Sigmoid colon (tissue), 7 donors: Measurements from ENCODE around the gene NCBP3. TPM values are rescaled to one million over a fixed set of nuclear protein-coding genes. Genes with fewer than 3 reads are reported as not detected.

Experiments
- DNase-seq: peaks from one replicate; pipeline ENCODE4 v3.0.0-alpha.2; 2019
- H3K27ac ChIP-seq, 4 donors: fragments of 200-600 bp; sonication (generic); one replicate each; pipeline ENCODE4 v1.5.1; 2016 to 2019; ENCODE audit warnings: mild to moderate bottlenecking in 1 of 4
- H3K27me3 ChIP-seq, 3 donors: fragments of 200-600 bp; sonication (generic); one replicate each; pipeline ENCODE4 v1.5.1; 2019; ENCODE audit warnings: mild to moderate bottlenecking in 1 of 3
- H3K36me3 ChIP-seq, 4 donors: fragments of 200-600 bp; sonication (generic); one replicate each; pipeline ENCODE4 v1.5.1; 2016 to 2019
- H3K4me1 ChIP-seq, 4 donors: fragments of 200-600 bp; sonication (generic); one replicate each; pipeline ENCODE4 v1.5.1; 2017 to 2019
- H3K4me3 ChIP-seq, 4 donors: fragments of 200-600 bp; sonication (generic); one replicate each; pipeline ENCODE4 v1.5.1; 2017 to 2019; ENCODE audit warnings: mild to moderate bottlenecking in 2 of 4, moderate library complexity in 1 of 4
- H3K9me3 ChIP-seq, 4 donors: fragments of 200-600 bp in 3 of 4; sonication (generic) in 3 of 4; one replicate each; pipeline versions ENCODE4 v1.5.1 to v1.6.1; 2013 to 2019
- CTCF ChIP-seq, 4 experiments: fragments of 450-650 bp in 3 of 4; fragments of 200-600 bp in 1 of 4; IDR thresholded peaks; one replicate each; pipeline ENCODE4 v1.5.1; 2016 to 2019; ENCODE audit warnings: antibody characterized with exemption in 4 of 4, mild to moderate bottlenecking in 3 of 4, moderate library complexity in 2 of 4
- EP300 ChIP-seq, 4 donors: sonication (generic); formaldehyde crosslinking; IDR thresholded peaks; one replicate each; pipeline ENCODE4 v1.6.1; 2017; ENCODE audit warnings: antibody characterized with exemption in 4 of 4
- POLR2A ChIP-seq, 2 donors: fragments of 450-650 bp; IDR thresholded peaks; one replicate each; pipeline ENCODE4 v1.6.1; 2016; ENCODE audit warnings: antibody characterized with exemption in 2 of 2, mild to moderate bottlenecking in 2 of 2, moderate library complexity in 2 of 2
- POLR2AphosphoS5 ChIP-seq, 4 donors: sonication (generic); formaldehyde crosslinking; IDR thresholded peaks; one replicate each; pipeline ENCODE4 v1.6.1; 2017; ENCODE audit warnings: antibody characterized with exemption in 4 of 4
- WGBS, 2 donors: extraction: QIAGEN DNeasy Blood & Tissue Kit; methylation state at CpG; one replicate each; pipeline ENCODE4 v1.1.7; 2013; 5-methylcytosine and 5-hydroxymethylcytosine counted together
- intact Hi-C: fragments of 100-400 bp; cut with DNase I; formaldehyde crosslinking; loops from one replicate; pipeline ENCODE4 v1.15.1; 2023
- polyA plus RNA-seq, 3 donors: library from polyadenylated mRNA; stranded (reverse); fragments of 200-250 nt; gene quantifications; one replicate each; pipeline ENCODE4 v1.2.3, GENCODE V29; 2013
- total RNA-seq, 4 donors: library from RNA; depleted of rRNA; stranded (reverse); fragments of >200 nt; gene quantifications; one replicate each; pipeline ENCODE4 v1.1.0, GENCODE V29; 2016
- donor health status: healthy with polysubstance abuse.
- donor health status: Bipolar disorder and iron deficiency.
- donor health status: healthy.

The NCBP3 gene
- total and polyA plus RNA-seq, 7 donors: 8.4 to 34.8 (median 21.6) TPM

GRCh38 chr17:3879591-3880417, 33.8 kb upstream of the NCBP3 start:
- Histone ChIP-seq H3K27me3 (no peaks in the 10 kb centered on the region), H3K27ac (peak overlapping the region in 1 of 4 donors; percentile 2), H3K4me1 (no peaks in the 10 kb centered on the region), H3K4me3 (no peak overlapping the region), H3K36me3 (peaks cover 8 to 59% (median 27%) of the 10 kb centered on the region in 4 donors), H3K9me3 (no peaks in the 10 kb centered on the region)
- TF ChIP-seq EP300 (IDR thresholded peaks at IDR 0.05) (no peak), POLR2AphosphoS5 (IDR thresholded peaks at IDR 0.05) (no peak), CTCF (IDR thresholded peaks at IDR 0.05) (no peak), POLR2A (IDR thresholded peaks at IDR 0.05) (no peak)
- no peak for DNase-seq
- WGBS, 2 donors: 45 to 78% methylated on average over 25 of the region's 25 CpGs
- intact Hi-C loops: no loop called here

- no peak for TF ChIP-seq POLR2AphosphoS5 (IDR thresholded peaks at IDR 0.05)
- no peak for TF ChIP-seq POLR2A (IDR thresholded peaks at IDR 0.05)
- no peak for TF ChIP-seq CTCF (IDR thresholded peaks at IDR 0.05)
- no peak for TF ChIP-seq EP300 (IDR thresholded peaks at IDR 0.05)
- Histone ChIP-seq H3K4me1 (no peaks in the 10 kb centered on the region), H3K27ac (no peak overlapping the region), H3K9me3 (no peaks in the 10 kb centered on the region), H3K36me3 (peaks cover 2 to 56% (median 22%) of the 10 kb centered on the region in 4 donors), H3K4me3 (no peak overlapping the region), H3K27me3 (no peaks in the 10 kb centered on the region)
- no peak for DNase-seq
- WGBS, 2 donors: 68 to 72% methylated on average over 5 of the region's 5 CpGs
- intact Hi-C loops: no loop called here
Measured at GRCh38 chr17:3879186-3879585, 33.1 kb upstream of the NCBP3 start.

DNA sequence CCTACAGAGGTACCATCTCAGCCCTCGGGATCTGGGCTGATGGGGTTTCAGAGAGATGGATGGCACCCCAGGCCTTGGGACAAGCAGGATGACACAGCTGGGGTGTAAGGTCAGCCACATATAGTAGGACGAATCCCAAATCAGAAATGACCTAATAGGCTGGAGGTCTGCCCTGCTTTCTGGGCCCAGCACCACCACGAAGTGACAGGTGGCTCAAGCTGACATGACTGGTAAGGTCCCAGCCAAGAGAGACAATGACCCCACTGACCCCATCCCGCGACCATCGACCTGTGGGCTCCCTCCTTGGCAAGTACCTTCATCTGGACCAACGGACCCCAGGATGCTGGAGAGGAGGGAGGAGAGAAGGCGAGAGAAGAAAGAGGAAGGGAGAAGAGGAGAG, 31.2 kb upstream of the NCBP3 start:
- no peak for DNase-seq
- TF ChIP-seq EP300 (IDR thresholded peaks at IDR 0.05): no peak
- no peak for TF ChIP-seq POLR2AphosphoS5 (IDR thresholded peaks at IDR 0.05)
- TF ChIP-seq CTCF (IDR thresholded peaks at IDR 0.05): no peak
- TF ChIP-seq POLR2A (IDR thresholded peaks at IDR 0.05): no peak
- no peak overlapping the region for H3K27ac ChIP-seq
- no peaks in the 10 kb centered on the region for H3K4me1 ChIP-seq
- H3K27me3 ChIP-seq: no peaks in the 10 kb centered on the region
- H3K36me3 ChIP-seq: peaks cover 7 to 58% (median 31%) of the 10 kb centered on the region in 4 donors
- 73 to 85% methylated on average over 8 of the region's 8 CpGs for WGBS, 2 donors
- H3K4me3 ChIP-seq: no peak overlapping the region
- intact Hi-C loops: no loop called here
- no peaks in the 10 kb centered on the region for H3K9me3 ChIP-seq

GRCh38 chr17:3875317-3875716, 29.3 kb upstream of the NCBP3 start:
- no peak overlapping the region for H3K27ac ChIP-seq
- H3K36me3 ChIP-seq: peaks cover 11 to 53% (median 33%) of the 10 kb centered on the region in 4 donors
- H3K4me1 ChIP-seq: no peaks in the 10 kb centered on the region
- no peaks in the 10 kb centered on the region for H3K9me3 ChIP-seq
- H3K27me3 ChIP-seq: no peaks in the 10 kb centered on the region
- TF ChIP-seq POLR2A (IDR thresholded peaks at IDR 0.05) (no peak), POLR2AphosphoS5 (IDR thresholded peaks at IDR 0.05) (no peak), CTCF (IDR thresholded peaks at IDR 0.05) (no peak), EP300 (IDR thresholded peaks at IDR 0.05) (no peak)
- WGBS, 2 donors: 93 to 96% methylated on average over 7 of the region's 7 CpGs
- DNase-seq: no peak
- no peak overlapping the region for H3K4me3 ChIP-seq
- intact Hi-C loops: no loop called here
